HepG2 (cell line): ENCODE measurements around the gene NUDT22. TPM values are rescaled to one million over a fixed set of nuclear protein-coding genes. Genes with fewer than 3 reads are reported as not detected.

Experiments
- EED ChIP-seq: sonication (generic); formaldehyde crosslinking; IDR thresholded peaks from 2 replicates; pipeline ENCODE4 v1.5.0; 2020; ENCODE audit warnings: mild to moderate bottlenecking, missing genetic modification reagents
- GLI4 ChIP-seq: sonication (generic); formaldehyde crosslinking; IDR thresholded peaks from 2 replicates; pipeline ENCODE4 v1.5.1; 2020; ENCODE audit warnings: missing genetic modification reagents, mild to moderate bottlenecking, moderate library complexity, borderline replicate concordance
- HOXD1 ChIP-seq: sonication (generic); formaldehyde crosslinking; IDR thresholded peaks from 2 replicates; pipeline ENCODE4 v1.5.0; 2020; ENCODE audit warnings: missing genetic modification reagents
- JUNB ChIP-seq: sonication (generic); formaldehyde crosslinking; IDR thresholded peaks from 2 replicates; pipeline ENCODE4 v1.8.0; 2022; ENCODE audit warnings: missing genetic modification reagents, mild to moderate bottlenecking, borderline replicate concordance
- JUND ChIP-seq: sonication (generic); formaldehyde crosslinking; IDR thresholded peaks from 2 replicates; pipeline ENCODE4 v1.8.0; 2022; ENCODE audit warnings: mild to moderate bottlenecking, missing genetic modification reagents
- KAT7 ChIP-seq: IDR thresholded peaks from 2 replicates; pipeline ENCODE4 v1.6.1; 2018; ENCODE audit warnings: borderline replicate concordance, missing compliant biosample characterization
- LCORL ChIP-seq, 2 experiments: fragments of 450-650 bp in 1 of 2; sonication (generic) in 1 of 2; formaldehyde crosslinking in 1 of 2; IDR thresholded peaks; 2 replicates each; pipeline versions ENCODE4 v1.5.0 to v1.6.1; 2017 to 2020; ENCODE audit warnings: antibody characterized with exemption in 1 of 2, missing genetic modification reagents in 1 of 2
- MBNL3 ChIP-seq: fragments of 250-450 bp; sonication (Bioruptor Pico); conservative IDR thresholded peaks from 2 replicates; pipeline ENCODE4 v1.8.0; 2022; ENCODE audit warnings: mild to moderate bottlenecking, inconsistent platforms
- MEF2D ChIP-seq: sonication (generic); formaldehyde crosslinking; IDR thresholded peaks from 2 replicates; pipeline ENCODE4 v1.5.1; 2020; ENCODE audit warnings: mild to moderate bottlenecking, missing genetic modification reagents
- NFIC ChIP-seq: IDR thresholded peaks from 2 replicates; pipeline ENCODE4 v1.6.1; 2012; ENCODE audit warnings: mild to moderate bottlenecking, low read length, inconsistent platforms
- PHB2 ChIP-seq: fragments of 450-650 bp; IDR thresholded peaks from 2 replicates; pipeline ENCODE4 v1.6.1; 2018; ENCODE audit not compliant: partially characterized antibody
- POGZ ChIP-seq: sonication (generic); formaldehyde crosslinking; IDR thresholded peaks from 2 replicates; pipeline ENCODE4 v1.4.0; 2020; ENCODE audit warnings: mild to moderate bottlenecking, missing genetic modification reagents
- PPARG ChIP-seq: conservative IDR thresholded peaks from 2 replicates; pipeline ENCODE4 v1.6.1; 2016; ENCODE audit warnings: missing biosample characterization, missing genetic modification reagents
- TBX3 ChIP-seq: fragments of 450-650 bp; IDR thresholded peaks from 2 replicates; pipeline ENCODE4 v1.6.1; 2017; ENCODE audit warnings: antibody characterized with exemption, mild to moderate bottlenecking, inconsistent platforms, borderline replicate concordance
- ZBTB7B ChIP-seq: sonication (generic); formaldehyde crosslinking; IDR thresholded peaks from 2 replicates; pipeline ENCODE4 v1.4.0; 2020; ENCODE audit warnings: missing genetic modification reagents
- ZNF20 ChIP-seq: sonication (generic); formaldehyde crosslinking; IDR thresholded peaks from 2 replicates; pipeline ENCODE4 v1.4.0; 2020; ENCODE audit warnings: mild to moderate bottlenecking, moderate library complexity, missing genetic modification reagents
- ZNF350 ChIP-seq: sonication (generic); formaldehyde crosslinking; IDR thresholded peaks from 2 replicates; pipeline ENCODE4 v1.4.0; 2020; ENCODE audit warnings: mild to moderate bottlenecking, low read depth, missing genetic modification reagents, borderline replicate concordance
- ZNF772 ChIP-seq: sonication (generic); formaldehyde crosslinking; IDR thresholded peaks from 2 replicates; pipeline ENCODE4 v1.5.0; 2020; ENCODE audit warnings: mild to moderate bottlenecking, missing genetic modification reagents
- ZNF777 ChIP-seq: sonication (generic); formaldehyde crosslinking; IDR thresholded peaks from 2 replicates; pipeline ENCODE4 v1.4.0; 2020; ENCODE audit warnings: missing genetic modification reagents
- ZNF841 ChIP-seq: sonication (generic); formaldehyde crosslinking; IDR thresholded peaks from 2 replicates; pipeline ENCODE4 v1.8.1; 2023; ENCODE audit warnings: missing genetic modification reagents, borderline replicate concordance
- polyA plus RNA-seq, 8 experiments: library from polyadenylated mRNA; depleted of rRNA in 3 of 8; stranded (reverse) in 7 of 8; unstranded in 1 of 8; fragments of >200 nt; fragmentation: Illumina TruSeq in 4 of 8; extraction: Trizol in 4 of 8; gene quantifications; 2 replicates each; pipeline versions ENCODE4 v1.2.1 to v1.2.3, GENCODE V29; 2011 to 2016; ENCODE audit warnings: low read depth in 4 of 8, missing spikeins in 1 of 8, mixed read lengths in 1 of 8; ENCODE audit not compliant: insufficient read depth in 1 of 8
- total RNA-seq, 5 experiments: library from RNA; depleted of rRNA; stranded (reverse); fragments of >200 nt; fragmentation: Illumina TruSeq; extraction: Trizol; gene quantifications; 2 replicates each; pipeline ENCODE4 v1.2.3, GENCODE V29; 2016; ENCODE audit warnings: low read depth in 1 of 5
- TF ChIP-seq, protein P1 (sequence below): sonication (generic); formaldehyde crosslinking; IDR thresholded peaks from 2 replicates; pipeline ENCODE4 v1.5.0; 2020; ENCODE audit warnings: mild to moderate bottlenecking, missing genetic modification reagents
- TF ChIP-seq, protein P2 (sequence below): sonication (generic); formaldehyde crosslinking; IDR thresholded peaks from 2 replicates; pipeline ENCODE4 v1.9.0; 2021; ENCODE audit warnings: mild to moderate bottlenecking, missing genetic modification reagents

NUDT22 gene
- total and polyA plus RNA-seq, 2 of the 13 experiments (the other 11 are each of a cell fraction or from before 2014, with no cell fraction given): 33.5 to 39.8 TPM

DNA sequence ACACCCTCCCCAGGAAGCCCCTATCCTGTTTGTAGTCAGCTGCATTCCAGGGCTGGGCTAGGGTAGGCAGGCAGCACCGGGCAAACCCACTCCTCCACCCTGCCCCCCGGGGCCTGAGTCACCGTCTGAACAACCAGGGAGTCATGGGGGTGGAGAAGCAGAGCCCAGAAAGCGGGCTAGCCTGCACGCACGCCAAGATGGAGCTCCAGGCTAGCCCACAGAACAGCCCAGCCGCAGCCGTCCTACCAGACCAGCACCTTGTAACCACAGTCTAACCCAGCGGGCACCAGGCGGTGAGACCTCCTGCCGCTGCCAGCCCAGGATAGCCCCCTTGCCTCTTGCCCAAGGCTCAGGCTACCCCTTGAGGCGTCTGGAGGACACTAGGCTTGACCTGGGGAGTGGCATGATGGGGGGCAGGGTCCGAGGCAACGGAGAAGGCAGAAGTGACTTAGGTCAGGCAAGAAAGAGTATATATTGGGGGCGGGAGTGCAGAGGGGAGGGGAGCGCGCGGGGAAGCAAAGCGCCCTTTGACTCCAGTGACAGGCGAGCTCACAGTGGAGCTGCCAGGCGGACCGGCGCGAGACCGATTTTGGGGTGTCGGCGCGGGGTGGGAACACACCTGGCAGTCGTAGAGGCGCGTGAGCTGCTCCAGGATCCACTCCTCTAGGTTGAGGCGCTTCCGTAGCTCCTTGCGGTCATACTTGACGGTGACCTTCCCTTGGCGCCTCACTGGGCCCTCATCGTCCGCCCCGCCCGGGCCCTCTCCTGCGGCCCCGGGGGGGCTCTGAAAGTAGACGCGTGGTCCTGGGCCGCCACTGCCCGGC, 19.9 kb downstream of the NUDT22 start (continued):
- TF ChIP-seq, protein P1, sequence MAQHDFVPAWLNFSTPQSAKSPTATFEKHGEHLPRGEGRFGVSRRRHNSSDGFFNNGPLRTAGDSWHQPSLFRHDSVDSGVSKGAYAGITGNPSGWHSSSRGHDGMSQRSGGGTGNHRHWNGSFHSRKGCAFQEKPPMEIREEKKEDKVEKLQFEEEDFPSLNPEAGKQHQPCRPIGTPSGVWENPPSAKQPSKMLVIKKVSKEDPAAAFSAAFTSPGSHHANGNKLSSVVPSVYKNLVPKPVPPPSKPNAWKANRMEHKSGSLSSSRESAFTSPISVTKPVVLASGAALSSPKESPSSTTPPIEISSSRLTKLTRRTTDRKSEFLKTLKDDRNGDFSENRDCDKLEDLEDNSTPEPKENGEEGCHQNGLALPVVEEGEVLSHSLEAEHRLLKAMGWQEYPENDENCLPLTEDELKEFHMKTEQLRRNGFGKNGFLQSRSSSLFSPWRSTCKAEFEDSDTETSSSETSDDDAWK (CRISPR knock-in tag): no peak
- TF ChIP-seq PPARG: no peak
- no peak; the same call in 1 of the 2 replicates for TF ChIP-seq ZBTB7B (CRISPR knock-in tag)
- no peak for TF ChIP-seq PHB2
- no peak for TF ChIP-seq HOXD1 (CRISPR knock-in tag)
- no peak; the same call in 1 of the 2 replicates for TF ChIP-seq ZNF777 (CRISPR knock-in tag)
- TF ChIP-seq LCORL (IDR thresholded peaks at IDR 0.05): no peak
- TF ChIP-seq LCORL (CRISPR knock-in tag; IDR thresholded peaks at IDR 0.05): no peak
- no peak for TF ChIP-seq JUNB
- TF ChIP-seq NFIC: no peak
- TF ChIP-seq GLI4 (CRISPR knock-in tag): no peak
- TF ChIP-seq JUND: 0 out of 2 replicates have a peak, but pooled peaks have one; percentile 33
- no peak for TF ChIP-seq ZNF20 (CRISPR knock-in tag)
- TF ChIP-seq TBX3: no peak
- peak; percentile 84; the same call in 1 of the 2 replicates for TF ChIP-seq EED (CRISPR knock-in tag)
- TF ChIP-seq MEF2D (CRISPR knock-in tag): no peak
- peak; percentile 68 for TF ChIP-seq ZNF350 (CRISPR knock-in tag)
- 0 out of 2 replicates have a peak, but pooled peaks have one; percentile 20 for TF ChIP-seq POGZ
- no peak; the same call in 1 of the 2 replicates for TF ChIP-seq ZNF772 (CRISPR knock-in tag)
- no peak for TF ChIP-seq ZNF841 (CRISPR knock-in tag)
- TF ChIP-seq MBNL3 (CRISPR knock-in tag): no peak
- no peak; the same call in 1 of the 2 replicates for TF ChIP-seq KAT7 (CRISPR knock-in tag)
- TF ChIP-seq, protein P2, sequence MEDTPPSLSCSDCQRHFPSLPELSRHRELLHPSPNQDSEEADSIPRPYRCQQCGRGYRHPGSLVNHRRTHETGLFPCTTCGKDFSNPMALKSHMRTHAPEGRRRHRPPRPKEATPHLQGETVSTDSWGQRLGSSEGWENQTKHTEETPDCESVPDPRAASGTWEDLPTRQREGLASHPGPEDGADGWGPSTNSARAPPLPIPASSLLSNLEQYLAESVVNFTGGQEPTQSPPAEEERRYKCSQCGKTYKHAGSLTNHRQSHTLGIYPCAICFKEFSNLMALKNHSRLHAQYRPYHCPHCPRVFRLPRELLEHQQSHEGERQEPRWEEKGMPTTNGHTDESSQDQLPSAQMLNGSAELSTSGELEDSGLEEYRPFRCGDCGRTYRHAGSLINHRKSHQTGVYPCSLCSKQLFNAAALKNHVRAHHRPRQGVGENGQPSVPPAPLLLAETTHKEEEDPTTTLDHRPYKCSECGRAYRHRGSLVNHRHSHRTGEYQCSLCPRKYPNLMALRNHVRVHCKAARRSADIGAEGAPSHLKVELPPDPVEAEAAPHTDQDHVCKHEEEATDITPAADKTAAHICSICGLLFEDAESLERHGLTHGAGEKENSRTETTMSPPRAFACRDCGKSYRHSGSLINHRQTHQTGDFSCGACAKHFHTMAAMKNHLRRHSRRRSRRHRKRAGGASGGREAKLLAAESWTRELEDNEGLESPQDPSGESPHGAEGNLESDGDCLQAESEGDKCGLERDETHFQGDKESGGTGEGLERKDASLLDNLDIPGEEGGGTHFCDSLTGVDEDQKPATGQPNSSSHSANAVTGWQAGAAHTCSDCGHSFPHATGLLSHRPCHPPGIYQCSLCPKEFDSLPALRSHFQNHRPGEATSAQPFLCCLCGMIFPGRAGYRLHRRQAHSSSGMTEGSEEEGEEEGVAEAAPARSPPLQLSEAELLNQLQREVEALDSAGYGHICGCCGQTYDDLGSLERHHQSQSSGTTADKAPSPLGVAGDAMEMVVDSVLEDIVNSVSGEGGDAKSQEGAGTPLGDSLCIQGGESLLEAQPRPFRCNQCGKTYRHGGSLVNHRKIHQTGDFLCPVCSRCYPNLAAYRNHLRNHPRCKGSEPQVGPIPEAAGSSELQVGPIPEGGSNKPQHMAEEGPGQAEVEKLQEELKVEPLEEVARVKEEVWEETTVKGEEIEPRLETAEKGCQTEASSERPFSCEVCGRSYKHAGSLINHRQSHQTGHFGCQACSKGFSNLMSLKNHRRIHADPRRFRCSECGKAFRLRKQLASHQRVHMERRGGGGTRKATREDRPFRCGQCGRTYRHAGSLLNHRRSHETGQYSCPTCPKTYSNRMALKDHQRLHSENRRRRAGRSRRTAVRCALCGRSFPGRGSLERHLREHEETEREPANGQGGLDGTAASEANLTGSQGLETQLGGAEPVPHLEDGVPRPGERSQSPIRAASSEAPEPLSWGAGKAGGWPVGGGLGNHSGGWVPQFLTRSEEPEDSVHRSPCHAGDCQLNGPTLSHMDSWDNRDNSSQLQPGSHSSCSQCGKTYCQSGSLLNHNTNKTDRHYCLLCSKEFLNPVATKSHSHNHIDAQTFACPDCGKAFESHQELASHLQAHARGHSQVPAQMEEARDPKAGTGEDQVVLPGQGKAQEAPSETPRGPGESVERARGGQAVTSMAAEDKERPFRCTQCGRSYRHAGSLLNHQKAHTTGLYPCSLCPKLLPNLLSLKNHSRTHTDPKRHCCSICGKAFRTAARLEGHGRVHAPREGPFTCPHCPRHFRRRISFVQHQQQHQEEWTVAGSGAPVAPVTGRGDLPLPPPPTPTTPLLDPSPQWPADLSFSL (CRISPR knock-in tag): no peak
